Stomach (tissue), 4 donors: Measurements from ENCODE around the gene CFAP61.

ENCODE experiments used
- CTCF ChIP-seq, 7 experiments: fragments of 450-650 bp in 4 of 7; fragments of 200-600 bp in 3 of 7; sonication (generic) in 3 of 7; IDR thresholded peaks; one replicate each; pipeline ENCODE4 v1.5.1; 2016 to 2019; ENCODE audit warnings: antibody characterized with exemption in 7 of 7, control low read depth in 2 of 7, mild to moderate bottlenecking in 1 of 7
- EP300 ChIP-seq: sonication (generic); formaldehyde crosslinking; IDR thresholded peaks from one replicate; pipeline ENCODE4 v1.6.1; 2017; ENCODE audit warnings: antibody characterized with exemption
- POLR2A ChIP-seq, 4 donors: fragments of 450-650 bp; IDR thresholded peaks; one replicate each; pipeline ENCODE4 v1.6.1; 2016; ENCODE audit warnings: antibody characterized with exemption in 4 of 4, control low read depth in 2 of 4, mild to moderate bottlenecking in 1 of 4, moderate library complexity in 1 of 4
- POLR2AphosphoS5 ChIP-seq, 3 donors: sonication (generic); formaldehyde crosslinking; IDR thresholded peaks; one replicate each; pipeline ENCODE4 v1.6.1; 2016; ENCODE audit warnings: antibody characterized with exemption in 3 of 3

DNA sequence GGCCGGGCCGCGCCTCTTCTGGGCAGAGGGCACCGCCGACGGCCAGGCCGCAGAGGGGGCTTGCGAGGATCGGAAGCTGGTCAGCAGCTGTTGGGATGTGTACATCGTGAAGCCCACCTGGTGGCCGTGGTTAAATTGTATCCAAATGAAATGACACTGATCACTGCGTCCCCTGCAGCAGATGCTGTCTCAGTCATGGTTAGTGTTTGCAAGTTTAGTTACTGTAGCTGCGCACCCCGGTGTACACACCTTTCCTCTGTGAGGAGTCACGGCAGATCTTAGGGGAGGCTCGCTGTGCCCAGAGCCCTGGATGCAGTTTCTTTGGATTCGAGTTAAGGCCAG, 34.5 kb upstream of the CFAP61 start:
- TF ChIP-seq POLR2A (IDR thresholded peaks at IDR 0.05) (no peak), EP300 (no peak), CTCF (IDR thresholded peaks at IDR 0.05) (no peak), POLR2AphosphoS5 (IDR thresholded peaks at IDR 0.05) (no peak)
